ENCODE results near the gene TLE2. TPM values are rescaled to one million over a fixed set of nuclear protein-coding genes. Genes with fewer than 3 reads are reported as not detected.
A peak's percentile ranks its signal among the peaks of the same experiment; 100 is the strongest.
"Not testable (repeated sequence)": the region's sequence is repeated elsewhere in the genome, so short reads cannot be mapped to it uniquely, and the experiment has no call there.

The TLE2 gene
- total RNA-seq, 1 donor from 2014 or later, result 21.8 TPM

DNA sequence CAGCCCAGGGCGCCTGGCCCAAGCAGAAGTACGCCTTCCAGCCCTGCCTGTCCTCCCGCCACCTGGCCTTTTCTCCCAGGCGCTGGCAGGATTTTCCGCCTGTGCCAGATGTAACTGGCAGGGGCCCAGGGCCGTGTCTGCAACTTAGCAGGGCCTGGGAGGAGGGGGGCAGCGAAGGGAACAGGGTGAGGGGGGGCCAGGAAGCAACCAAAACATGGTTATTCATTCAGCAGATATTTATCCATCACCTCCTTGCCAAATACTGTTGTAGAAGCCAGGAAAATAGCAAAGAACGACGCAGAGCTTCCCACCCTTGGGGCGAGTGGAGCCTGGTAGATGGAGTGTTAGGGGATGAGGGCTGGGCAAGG is 46.1 kb downstream of the TLE2 start:
- DNase-seq, result peak; percentile 90

DNA sequence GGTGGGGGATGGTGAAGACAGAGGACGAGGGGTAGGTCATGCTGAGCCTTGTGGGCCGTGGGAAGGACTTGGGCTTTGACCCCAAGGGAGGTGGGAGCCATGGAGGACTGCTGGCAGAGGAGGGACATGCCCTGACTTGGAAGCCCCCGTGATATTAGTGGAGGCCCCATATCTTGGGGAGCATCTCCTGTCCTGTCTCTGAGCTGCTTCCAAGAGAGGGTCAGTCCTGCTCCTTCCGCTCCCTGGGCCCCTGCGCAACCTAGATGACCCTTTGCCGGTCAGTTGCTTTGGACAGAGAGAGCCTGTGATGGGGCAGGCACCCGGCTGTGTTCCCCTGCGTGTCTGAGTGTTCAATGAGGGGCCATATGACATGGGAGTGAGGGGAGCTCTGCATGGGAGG is 46.5 kb downstream of the TLE2 start:
- DNase-seq, result no peak

DNA sequence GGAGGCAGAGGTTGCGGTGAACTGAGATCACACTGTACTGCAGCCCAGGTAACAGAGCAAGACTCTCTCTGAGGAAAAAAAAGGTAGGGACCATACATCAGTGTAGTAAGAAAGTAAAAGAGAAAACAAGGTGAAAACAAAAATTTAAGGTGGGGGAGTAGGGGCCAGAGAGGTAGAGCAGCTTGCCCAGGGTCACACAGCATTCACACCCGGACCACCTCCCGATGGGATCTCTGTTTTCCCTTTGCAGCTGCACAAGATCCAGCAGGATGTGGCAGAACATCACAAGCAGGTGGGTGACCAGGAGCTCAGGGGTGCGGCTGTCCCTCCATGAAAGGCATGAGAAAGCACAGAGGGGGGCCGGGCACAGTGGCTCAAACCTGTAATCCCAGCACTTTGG is 47.2 kb downstream of the TLE2 start:
- DNase-seq, result no peak

GRCh38 chr19:2978772-2979171 is 50.3 kb downstream of the TLE2 start:
- DNase-seq, result no peak

DNA sequence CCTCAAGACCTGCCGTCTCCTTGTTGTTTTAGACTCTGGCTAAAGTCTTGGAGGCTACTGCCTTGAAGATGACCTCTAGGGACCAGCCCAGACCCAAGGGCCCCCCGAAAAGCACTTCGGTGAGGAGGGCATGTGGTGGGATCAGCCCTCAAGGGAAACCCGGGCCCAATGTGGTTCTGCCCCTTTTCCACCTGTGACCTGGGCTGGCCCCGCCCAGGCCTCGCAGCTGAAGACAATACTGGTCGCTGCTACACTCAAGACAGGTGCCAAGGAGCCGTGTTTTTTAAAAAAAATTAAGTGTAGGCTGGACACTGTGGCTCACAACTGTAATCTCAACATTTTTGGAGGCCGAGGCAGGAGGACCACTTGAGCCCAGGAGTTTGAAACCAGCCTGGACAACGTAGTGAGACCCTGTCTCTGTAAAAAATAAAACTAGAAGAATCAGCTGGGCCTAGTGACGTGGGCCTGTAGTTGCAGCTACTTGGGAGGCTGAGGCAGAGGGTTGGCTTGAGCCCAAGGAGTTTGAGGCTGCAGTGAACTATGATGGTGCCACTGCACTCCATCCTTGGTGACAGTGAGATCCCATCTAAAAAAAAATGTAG is 50.8 kb downstream of the TLE2 start:
- DNase-seq, result no peak

DNA sequence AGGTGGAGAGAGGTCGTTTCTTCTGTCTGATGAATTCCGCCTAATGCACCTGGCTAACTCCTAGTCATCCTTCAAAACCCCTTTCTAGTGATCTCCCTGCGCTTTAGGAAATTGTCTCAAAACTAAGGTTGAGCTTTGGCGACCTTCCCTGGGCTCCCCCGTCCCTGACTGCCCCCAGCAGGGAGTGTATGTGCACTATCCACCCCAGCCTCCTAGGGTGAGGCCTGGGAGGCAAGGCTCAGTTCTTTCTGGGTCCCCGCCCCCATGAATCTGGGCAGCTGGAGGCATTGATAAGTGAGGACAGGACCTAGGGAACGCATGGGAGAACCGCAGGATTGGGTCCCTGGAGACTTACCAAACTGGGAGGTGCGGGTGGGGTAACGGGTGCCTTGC is 51.3 kb downstream of the TLE2 start:
- DNase-seq, result no peak

DNA sequence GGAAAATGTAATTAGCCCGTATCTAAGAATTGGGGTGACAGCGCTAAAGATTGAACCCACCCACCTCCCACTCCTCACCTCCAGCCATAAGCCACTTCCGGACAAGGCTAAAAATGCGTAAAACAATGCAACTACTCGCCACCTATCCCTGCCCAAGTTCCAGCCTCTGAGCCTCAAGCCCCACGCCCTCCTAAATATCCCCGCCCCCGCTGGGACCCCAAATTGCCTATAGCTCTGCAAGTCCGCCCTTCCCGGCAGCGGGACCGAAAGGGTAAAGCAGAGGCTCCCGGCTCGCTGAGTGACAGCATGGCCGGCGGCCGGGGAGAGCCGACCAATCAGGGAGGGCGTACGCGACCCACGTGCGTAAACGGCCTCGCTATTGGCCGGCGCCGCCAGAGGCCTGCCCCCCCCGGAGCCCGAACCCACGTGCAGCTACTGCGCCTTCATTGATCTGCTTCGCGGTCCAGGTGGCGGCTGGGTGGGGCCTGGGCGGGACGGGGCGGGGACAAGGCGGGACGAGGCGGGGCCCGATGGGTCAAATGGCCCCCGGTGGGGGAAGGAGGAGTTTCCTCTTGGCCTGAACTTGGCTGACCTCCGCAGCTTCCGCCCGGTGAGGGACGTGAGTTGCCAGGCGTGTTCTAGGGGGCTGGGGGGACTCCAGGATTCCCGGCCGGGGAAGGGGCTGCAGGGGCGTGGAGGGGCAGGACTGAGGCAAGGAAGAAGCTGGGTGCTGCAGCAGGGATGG is 51.9 kb downstream of the TLE2 start, which contains the start of gene TLE6:
TLE6 (plus strand) TSS at position 564 of the 745 bp plus-strand sequence. CDS start 670 bp downstream, outside the sequence.
- DNase-seq, result peak; percentile 97

DNA sequence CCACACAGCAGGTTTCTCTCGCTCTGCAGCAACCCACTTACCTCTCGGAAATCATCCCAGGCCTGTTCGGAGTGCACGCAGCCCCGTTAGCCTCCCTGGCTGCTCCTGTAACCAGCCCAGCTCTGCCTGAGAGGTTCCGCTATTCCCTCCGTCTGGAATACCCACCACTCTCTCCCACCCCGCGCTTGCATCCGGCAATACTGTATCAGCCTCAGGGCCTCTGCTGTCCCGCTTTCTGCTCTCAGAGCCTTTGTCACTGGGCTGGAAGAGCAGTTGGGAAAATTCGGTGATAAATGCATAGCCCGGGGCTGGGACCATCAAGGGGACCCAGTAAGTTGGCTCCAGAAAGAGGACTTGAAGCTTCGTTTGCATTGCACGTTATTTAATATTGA is 52.5 kb downstream of the TLE2 start:
- no peak for DNase-seq

- DNase-seq, result peak; percentile 21
Observed at GRCh38 chr19:2974342-2975041, 54.6 kb downstream of the TLE2 start.

GRCh38 chr19:2973229-2973628 is 55.9 kb downstream of the TLE2 start:
- no peak for DNase-seq

DNA sequence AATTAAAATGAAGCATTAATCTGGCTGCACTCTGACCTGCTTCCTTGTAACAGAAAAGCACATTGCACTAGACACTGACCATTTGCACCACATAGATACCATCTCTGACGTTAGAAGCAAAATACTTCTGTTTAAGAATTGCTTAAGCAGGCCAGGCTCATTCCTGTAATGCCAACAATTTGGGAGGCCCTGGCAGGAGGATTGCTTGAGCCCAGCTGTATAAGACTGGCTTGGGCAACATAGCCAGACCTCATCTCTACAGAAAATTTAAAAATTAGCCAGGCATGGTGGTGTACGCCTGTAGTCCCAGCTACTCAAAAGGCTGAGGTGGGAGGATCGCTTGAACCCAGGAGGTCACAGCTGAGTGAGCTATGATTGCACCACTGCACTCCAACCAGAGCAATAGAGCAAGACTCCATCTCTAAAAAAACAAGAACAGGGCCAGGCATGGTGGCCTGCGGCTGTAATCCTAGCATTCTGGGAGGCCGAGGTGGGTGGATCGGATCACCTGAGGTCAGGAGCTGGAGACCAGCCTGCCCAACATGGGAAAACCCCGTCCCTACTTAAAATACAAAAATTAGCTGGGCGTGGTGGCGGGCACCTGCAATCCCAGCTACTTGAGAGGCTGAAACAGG is 58.8 kb downstream of the TLE2 start:
- DNase-seq, result no peak

DNA sequence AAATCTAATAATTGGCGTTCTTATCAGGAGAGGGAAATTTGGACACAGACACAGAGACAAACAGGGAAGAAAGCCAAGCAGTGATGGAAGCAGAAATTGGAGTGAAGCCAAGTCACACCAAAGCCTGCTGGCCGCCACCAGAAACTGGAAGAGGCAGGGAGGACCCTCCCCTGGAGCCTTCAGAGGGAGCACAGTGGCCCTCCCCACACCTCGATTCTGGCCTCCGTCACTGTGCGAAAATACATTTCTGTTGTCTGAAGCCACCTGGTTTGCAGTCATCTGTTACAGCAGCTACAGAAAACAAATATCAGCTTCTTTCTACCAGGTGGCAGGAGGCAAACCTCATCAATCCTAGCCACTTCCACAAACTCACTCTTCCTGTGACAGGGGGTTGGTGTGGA is 60.0 kb downstream of the TLE2 start:
- DNase-seq, result peak; percentile 80

DNA sequence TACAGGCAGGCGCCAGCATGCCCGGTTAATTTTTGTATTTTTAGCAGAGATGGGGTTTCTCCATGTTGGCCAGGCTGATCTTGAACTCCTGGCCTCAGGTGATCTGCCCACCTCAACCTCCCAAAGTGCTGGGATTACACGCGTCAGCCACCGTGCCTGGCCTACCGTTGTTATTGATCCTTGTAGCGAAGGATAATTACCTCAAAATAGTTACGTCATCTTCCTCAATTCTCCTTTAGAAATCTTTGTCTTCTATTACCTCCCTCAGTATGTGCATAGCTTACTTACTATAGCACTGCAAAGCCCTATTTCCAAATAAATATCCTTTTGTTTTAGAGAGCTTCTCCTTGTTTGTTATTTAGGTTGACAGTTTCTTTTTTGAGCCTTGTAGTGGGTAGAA is 61.1 kb downstream of the TLE2 start:
- DNase-seq, result no peak

GRCh38 chr19:2964874-2965273 is 64.2 kb downstream of the TLE2 start:
- no peak for DNase-seq

DNA sequence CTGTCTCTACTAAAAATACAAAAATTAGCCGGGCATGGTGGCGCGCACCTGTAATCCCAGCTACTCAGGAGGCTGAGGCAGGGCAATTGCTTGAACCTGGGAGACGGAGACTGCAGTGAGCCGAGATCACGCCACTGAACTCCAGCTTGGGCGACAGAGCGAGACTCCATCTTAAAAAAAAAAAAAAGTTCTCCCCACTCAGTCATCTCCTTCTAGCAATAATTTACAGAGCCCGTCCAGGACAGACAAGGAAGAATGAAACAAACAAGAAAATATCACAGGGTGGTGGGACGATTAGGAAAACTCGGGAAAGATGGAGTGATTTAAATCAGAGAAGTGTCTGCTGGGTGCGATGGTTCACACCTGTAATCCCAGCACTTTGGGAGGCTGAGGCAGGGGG is 65.4 kb downstream of the TLE2 start:
- DNase-seq, result not testable (repeated sequence)

- DNase-seq, result no peak
Observed at GRCh38 chr19:2963122-2963521, 66.0 kb downstream of the TLE2 start.

GRCh38 chr19:2962018-2962670 is 66.9 kb downstream of the TLE2 start:
- peak; percentile 87 for DNase-seq

DNA sequence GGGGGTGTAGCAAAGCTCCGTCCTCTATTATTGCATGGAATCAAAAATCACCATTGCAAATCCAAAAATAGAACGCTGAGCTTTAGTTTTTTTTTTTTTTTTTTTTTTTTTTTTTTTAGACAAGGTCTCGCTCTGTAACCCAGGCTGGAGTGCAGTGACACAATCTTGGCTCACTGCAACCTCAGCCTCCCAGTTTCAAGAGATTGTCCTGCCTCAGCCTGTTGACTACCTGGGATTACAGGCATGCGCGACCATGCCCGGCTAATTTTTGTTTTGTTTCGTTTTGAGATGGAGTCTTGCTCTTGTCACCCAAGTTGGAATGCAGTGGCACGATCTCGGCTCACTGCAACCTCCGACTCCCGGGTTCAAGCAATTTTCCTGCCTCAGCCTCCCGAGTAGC is 69.0 kb downstream of the TLE2 start:
- no peak for DNase-seq

GRCh38 chr19:2957160-2957559 is 71.9 kb downstream of the TLE2 start:
- DNase-seq, result no peak

DNA sequence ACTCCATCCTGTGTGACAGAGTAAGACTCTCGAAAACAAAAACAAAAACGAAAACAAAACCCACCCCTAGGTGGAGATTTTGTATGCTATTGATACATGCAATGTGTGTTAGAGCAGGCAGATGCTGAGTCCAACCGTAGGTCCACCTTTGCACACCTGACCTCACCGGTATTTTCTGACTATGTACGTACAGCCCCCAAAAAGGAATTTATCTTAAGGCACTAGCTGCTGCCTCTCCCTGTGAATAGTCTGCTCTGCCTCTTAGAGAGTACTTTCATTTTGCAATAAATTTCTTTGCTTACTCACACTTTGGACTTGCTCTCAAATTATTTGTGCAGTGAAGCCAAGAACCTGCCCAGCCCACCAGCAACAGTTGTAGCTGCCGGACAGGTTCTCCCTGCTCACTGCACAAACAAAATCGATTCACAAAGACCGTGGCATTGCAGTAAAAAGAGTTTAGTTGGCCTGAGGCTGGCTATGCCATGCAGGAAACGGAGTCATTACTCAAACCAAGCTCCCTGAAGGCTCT is 76.1 kb downstream of the TLE2 start:
- no peak for DNase-seq

- DNase-seq, result peak; percentile 100
Observed at GRCh38 chr19:2950286-2951124, 78.6 kb downstream of the TLE2 start.

GRCh38 chr19:2949939-2950285 is 79.2 kb downstream of the TLE2 start:
- DNase-seq, result peak; percentile 100

Measured in dermis blood vessel endothelial cell (primary cell).